Kidney tubule cell (primary cell): ENCODE data around the gene NLRC5.
A peak's percentile ranks its signal among the peaks of the same experiment; 100 is the strongest.

Experiments
- DNase-seq: peaks from one replicate; pipeline ENCODE4 v3.0.0-alpha.2; 2018; ENCODE audit warnings: low spot score

Gene NLRC5

GRCh38 chr16:57126411-57126810 is 137.1 kb downstream of the NLRC5 start:
- DNase-seq: peak; percentile 20

- DNase-seq: no peak
Measured at GRCh38 chr16:57127037-57127763, 137.8 kb downstream of the NLRC5 start.

- DNase-seq: no peak
Measured at GRCh38 chr16:57127836-57128235, 138.5 kb downstream of the NLRC5 start.

- no peak for DNase-seq
Measured at GRCh38 chr16:57128771-57129389, 139.5 kb downstream of the NLRC5 start.

- DNase-seq: no peak
Measured at GRCh38 chr16:57130950-57131321, 141.6 kb downstream of the NLRC5 start.

GRCh38 chr16:57131351-57131970 is 142.1 kb downstream of the NLRC5 start:
- no peak for DNase-seq

- DNase-seq: no peak
Measured at GRCh38 chr16:57132470-57132869, 143.1 kb downstream of the NLRC5 start.

GRCh38 chr16:57133031-57133430 is 143.7 kb downstream of the NLRC5 start:
- DNase-seq: no peak
